GM18508 (cell line): Measurements from ENCODE around the gene AGK.
A peak's percentile ranks its signal among the peaks of the same experiment; 100 is the strongest.

Experiments used
- ATAC-seq: cut with Tn5 transposase; IDR thresholded peaks from one replicate; pipeline ENCODE4 v1.9.1; 2021; ENCODE audit warnings: moderate number of reproducible peaks; ENCODE audit not compliant: insufficient read depth, unreplicated experiment

Gene AGK, protein sequence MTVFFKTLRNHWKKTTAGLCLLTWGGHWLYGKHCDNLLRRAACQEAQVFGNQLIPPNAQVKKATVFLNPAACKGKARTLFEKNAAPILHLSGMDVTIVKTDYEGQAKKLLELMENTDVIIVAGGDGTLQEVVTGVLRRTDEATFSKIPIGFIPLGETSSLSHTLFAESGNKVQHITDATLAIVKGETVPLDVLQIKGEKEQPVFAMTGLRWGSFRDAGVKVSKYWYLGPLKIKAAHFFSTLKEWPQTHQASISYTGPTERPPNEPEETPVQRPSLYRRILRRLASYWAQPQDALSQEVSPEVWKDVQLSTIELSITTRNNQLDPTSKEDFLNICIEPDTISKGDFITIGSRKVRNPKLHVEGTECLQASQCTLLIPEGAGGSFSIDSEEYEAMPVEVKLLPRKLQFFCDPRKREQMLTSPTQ

DNA sequence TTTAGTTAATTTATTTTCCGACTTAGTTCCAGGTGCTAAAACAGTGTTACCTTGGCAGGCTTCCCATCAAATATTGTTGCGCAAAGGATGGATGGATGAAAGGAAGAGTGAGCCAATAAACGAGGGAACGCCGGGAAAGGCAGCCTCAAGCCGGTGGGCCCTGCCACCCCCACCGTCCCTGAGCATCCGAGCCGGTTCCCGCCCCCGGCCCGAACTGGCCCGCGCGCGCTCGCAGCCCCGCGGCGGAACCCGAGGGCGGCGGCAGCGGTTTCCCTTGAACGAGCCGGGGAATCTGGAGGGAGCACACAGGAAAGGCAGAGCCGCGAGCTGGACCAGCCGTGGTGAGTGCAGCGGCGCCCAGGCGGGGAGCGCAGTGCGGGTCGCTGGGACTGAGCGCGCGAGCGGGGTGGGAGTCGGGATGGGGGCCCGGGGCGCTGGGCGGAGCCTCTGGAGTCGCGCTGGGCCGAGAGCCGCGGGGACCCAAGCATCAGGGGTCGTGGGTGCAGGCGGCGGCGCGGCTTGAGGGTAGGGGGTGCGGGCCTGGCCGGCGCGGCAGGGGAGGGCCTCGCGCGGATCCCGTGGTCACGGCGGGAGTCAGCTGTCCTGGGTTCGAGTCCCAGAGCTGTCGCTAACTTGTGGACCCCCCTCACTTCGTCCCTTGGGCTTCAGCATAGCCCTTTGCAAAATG, at the start of gene AGK:
AGK (plus strand) TSS at position 317 of the 688 bp plus-strand sequence. CDS start 4,057 bp downstream, outside the sequence.
- ATAC-seq: peak; percentile 59

DNA sequence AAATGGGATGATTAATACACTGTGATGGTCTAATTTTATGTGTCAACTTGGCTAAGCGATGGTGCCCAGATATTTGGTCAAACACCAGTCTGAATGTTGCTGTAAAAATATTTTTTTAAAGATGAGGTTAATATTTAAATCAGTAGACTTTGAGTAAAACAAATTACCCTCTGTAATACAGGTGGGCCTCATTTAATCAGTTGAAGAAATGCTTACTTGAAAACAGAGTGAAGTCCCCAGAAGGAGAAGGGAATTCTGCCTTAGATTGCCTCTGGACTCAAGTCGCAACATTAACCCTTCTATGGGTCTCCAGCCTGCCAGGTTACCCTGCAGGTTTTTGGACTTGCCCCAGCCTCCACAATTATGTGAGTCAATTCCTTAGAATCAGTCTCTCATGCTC, 49.8 kb upstream of the AGK start:
- ATAC-seq: no peak

DNA sequence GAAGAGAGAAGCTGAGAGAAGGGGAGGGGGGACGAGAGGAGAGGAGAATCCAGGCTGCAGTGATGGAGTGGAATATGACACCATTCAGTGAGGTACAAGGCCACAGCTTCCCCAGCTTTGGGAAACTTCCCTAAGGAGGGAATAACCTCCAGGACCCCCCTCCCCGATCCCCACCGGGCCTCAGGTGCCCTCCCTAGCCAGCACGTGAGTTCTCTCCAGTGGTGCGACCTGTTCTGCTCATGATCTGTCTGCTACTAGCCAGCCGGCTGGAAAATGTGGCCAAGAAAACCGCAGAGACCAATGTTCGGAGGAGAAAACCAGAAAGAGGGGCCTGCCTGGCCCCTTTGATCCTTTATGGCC, 39.9 kb upstream of the AGK start:
- no peak for ATAC-seq

DNA sequence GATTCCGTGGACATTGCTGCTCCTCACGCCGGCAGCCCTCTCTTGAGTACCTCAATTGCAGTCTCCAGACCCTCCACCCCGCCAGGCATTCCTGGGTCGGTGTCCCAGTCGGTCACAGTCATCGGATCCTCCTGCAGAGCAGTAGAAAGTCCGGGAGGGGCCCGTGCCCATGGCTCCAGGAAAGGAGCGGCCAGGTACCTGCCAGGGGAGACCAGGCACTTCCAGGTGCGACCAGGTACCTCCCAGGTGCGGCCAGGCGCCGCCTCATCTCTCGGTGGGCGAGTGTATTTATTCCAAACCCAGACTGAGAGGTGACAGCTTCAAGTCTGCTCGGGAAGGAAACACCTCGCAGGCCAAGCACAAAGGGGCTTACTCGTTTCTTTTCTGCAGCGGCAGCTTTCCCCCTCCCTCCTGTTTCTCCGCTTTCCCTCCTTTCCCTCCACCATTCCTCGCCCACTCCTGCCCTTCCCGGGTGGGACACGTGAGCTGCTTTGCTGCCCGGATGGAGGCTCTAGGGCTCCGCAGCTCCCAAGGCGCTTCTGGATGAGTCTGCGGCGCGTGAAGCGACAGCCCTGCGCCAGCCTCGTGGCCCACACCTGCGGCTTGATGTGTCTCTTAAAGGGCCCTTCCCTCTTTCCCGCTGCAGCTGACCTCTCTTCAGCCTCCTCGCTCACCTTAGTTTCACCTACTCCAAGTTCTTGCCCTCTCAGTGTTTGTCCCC, 39.4 kb upstream of the AGK start:
- ATAC-seq: no peak

DNA sequence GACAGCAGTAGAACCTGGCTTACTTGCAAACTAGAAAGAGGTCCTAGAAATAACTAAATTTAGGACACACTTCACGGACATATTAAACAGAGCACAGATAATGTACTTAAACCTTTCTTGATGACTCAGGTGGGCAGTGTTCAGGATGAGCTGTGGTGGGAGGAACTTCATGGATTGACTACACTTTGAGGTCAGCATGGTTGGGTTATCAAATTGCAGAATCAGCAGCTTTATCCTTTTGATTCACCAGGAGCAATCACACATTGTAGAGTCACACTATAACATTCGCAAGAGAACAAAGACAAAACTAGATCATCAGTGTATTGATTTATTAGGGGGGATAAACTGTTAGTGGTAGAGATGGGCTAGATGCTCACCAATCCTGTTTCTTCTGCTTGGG, 38.6 kb upstream of the AGK start:
- no peak for ATAC-seq

DNA sequence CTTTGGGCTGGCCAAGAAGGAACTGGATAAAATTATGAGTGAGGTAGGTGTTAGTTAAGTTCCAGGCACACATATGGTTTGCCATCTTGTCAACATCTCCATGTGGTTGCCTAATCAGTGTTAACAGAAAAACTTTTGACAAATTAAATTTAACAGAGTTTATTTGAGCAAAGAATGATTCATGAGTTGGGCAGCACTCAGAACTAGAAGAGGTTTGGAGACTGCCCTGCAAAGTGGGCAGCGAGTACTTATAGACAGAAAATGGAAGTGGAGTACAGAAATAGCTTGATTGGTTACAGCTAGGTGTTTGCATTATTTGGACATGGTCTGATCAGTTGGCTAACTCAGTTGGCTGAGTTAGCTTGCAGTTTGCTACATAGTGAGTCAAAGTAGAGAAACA, 37.5 kb upstream of the AGK start:
- no peak for ATAC-seq

DNA sequence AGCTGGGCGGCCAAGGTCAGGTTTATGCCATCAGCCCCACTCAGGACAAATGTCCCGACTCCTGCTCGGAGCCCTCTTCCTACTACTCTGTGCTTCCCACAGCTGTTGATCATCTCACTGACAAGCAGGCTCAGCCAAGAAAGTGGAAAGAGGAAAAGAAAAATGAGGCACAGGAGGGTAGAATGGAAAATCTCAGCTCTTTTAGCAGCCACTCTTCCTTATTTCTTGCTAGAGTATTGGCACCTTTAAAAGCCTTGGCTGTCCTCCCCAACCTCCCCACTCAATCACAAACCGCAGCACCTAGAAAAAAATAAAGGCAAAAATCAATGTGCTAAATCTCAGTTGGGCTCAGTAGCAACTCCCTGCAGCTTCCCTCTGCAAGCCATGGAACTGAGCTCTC, 35.3 kb upstream of the AGK start:
- ATAC-seq: no peak

DNA sequence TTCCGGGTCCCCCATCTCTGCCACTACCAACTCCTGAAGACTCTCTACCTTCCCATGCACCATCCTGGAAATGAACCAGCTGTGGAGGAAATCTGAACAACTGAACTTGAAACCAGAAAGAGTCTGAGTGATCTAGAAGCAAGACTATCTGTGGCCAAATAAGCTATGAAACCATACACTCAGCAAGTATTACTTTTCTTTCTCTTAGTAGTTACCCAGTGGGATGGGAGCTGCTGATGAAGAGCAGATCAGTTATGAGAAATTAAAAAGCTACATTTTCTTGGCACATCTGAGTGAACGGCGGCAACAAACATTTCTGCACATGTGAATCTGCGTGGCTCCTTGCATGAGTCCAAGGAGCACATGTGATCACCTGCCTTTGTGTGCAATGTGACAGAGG, 31.6 kb upstream of the AGK start:
- ATAC-seq: no peak

DNA sequence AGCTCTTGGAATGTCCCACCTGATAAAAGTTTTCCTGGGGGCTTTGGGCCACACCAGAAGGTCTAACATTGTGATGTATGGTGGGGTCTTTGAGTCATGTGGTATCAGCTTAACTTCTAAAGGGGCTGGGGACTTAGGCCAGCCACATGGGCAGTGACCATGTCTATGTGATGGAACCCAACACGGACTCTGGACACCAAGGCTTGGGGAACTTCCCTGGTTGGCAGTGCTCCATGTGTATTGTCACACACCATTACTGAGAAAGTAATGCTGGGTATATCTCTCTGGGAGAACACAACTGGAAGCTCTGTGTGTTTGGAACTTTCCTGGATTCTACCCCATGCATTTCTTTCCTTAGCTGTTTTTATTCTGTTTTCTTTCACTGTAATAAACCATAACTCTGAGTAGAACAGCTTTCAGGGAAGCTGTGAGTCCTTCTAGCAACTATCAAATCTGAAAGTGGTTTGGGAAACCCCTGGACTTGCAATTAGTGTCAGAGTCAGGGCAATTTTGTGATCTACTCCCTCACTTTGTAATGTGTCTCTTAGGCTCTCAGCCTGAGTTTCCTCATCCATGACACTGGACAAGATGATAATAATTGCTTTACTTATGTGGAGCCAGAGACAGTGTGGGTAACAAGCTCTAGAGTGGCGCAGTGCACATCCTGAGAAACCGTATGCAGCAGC, 28.4 kb upstream of the AGK start:
- no peak for ATAC-seq

DNA sequence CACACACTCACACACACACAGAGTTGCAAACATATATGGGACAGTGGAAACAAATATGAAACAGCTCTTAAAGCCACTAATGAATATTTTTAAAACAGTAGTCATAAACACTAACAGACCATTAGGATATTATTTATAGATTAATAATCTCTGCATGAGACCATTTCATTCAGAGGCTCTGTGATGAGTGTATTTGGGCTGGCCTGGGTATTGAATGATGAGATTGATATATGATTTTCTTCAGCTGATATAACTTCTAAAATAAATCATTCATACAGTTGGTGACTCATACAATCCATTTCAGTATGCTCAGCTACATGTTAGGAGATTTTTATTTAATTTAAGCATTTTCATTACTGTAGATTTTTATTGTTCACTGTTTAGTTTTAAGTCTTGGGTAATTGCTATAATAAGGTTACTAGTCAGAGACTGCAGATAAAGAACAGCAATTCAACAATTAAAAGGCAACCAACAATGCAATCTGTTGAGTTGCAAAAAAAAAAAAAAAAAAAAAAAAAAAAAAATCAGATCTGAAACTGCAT, 25.2 kb upstream of the AGK start:
- no peak for ATAC-seq

DNA sequence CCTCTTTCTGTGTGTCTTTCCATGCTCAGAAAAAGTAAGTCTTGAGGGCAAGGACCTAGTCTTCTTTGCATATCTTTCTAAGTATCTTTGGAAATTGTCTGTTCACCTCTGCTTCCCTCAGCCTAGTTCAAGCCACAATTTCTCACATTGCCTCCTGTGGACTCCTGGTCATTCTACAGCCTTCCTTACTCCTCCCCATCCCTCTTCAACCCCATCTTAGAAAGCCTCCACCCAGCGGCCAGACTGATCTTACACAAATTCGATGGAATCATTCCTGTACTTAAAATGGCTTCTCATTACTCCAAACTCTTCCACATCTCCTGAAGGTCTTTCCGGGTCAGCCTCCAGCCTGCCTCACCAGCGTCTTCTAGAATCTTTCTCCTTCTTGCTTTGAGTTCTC, 24.1 kb upstream of the AGK start:
- ATAC-seq: no peak

DNA sequence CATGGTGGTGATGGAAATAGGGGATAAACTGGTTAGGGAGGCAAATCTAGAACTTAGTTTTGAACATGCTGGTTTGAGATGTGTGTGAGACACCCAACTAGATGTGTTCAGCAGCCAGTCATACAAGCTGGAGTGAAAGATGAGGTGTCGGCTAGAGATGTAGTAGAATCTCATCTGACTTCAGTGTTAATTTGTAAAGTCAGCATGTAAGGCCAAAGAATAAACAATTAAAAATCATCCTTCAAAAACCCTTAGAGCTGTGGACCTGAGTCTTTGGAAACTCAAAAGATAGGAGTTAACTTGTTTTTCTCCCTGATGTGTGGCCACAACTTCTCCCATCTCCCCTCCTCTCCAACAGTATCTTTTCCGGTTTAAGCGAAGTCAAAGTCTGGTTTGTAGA, 22.8 kb upstream of the AGK start:
- ATAC-seq: no peak

DNA sequence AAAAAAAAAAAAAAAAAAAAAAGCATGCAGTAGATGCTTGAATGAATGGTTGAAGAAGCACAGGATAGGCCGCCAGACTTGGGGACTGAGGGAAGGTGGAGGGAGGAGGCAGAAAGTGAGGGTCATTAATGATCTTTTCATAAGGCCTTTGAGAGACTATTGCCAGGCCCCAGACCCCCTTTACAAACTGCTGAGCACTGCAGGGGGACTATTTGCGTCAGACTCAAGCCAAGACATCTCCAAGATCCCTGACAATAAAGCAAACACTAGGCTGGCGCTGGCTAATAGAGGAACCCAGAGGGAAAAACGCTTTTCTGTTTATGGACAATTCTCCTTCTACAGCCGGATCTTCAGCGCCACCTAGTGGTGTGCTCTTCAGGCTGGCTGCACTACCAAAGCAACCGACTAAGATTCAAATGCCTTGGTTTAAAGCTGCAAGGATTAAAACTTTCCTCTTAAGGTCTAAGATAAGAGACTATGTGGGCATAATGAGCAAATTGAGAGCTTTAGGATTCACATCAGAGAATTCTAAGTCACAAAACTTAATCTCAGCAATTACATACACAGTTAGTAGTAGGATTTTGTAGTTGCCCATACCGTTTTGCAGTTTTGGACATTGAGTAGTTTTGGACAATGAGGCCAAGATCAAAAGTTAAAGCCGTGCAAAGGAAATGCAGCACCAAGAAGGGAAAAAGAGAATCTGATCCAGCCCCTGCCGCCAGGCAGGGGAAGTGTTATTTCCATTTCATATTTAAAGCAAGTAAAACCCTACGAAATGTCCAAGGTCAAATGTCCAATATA, 17.9 kb upstream of the AGK start:
- no peak for ATAC-seq

DNA sequence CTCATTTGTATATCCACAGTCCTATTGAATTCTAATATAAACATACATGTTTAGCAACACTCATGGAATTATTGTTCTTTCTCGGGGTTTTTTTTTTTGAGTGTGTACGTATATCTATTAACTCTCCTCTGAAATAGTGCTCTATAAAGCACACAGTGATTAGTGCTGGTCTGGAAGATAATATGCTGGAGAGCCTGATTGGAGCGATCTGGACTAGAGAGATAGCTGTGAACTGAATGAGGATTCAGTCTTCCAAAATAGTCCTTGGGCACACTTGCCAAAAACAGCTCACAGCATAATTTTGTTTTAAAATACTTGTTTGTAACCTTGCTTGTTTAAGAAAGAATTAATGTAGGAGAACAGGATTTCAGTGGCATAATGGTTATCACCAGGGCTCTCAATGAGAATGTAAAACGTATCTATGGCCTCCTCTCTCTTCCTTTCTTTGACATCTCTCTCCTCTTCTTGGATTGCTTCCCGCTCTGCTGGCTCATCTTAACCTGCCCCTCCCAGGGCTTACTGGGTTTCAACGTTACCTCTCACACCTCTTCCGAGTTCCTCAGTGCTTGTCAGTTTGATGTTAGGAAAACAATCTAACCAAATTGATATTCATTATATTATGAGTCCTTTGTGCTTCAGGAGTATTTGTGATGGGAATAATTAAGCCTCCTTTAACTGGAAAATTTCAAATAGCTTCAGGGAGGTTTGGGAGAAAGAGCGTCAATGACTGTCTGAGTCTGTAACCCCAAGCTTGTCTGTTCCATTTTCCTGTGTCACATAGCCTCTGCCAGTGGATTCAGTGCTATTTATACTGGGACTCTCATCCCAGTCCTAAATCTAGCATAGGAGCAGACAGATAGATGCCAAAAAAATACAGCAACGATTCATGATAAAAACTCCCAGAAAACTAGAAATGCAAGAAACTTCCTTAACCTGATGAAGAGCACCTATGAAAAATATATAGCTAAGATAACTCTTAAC, 16.2 kb upstream of the AGK start:
- no peak for ATAC-seq

DNA sequence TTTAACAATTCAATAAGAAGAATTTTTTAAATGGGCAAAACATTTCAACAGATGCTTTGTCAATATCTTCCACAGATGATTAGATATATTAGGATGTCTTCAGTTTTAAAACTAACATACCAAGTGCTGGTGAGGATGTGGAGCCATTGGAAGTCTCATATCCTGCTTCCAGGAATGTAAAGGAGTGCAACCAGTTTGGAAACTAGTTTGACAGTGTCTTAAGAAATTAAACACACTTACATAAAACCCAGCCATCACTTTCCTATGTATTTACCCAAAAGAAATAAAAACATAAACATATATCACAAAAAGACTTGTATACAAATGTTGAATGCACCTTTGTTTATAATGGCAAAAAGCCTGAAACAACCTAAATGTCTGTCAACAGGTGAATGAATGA, 13.3 kb upstream of the AGK start:
- ATAC-seq: no peak

DNA sequence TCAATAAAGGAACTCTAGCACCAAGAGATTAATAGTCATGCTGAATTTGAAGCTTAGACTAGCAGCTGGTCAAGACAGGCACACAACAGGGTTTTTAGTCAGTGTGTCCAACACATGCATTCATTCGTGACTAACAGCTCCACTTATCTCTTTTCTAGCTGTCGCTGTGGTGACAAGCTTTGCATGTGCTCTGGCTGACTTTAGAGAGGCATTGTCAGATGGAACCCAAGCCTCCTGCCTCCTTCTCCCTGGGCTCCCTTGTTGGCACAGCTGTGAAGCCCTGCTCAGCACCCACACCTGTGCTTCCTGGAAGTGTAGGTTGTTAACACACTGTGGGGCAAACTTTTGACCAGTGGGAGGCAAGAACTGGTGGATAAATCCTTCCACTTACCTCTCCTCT, 9.8 kb upstream of the AGK start:
- ATAC-seq: no peak

DNA sequence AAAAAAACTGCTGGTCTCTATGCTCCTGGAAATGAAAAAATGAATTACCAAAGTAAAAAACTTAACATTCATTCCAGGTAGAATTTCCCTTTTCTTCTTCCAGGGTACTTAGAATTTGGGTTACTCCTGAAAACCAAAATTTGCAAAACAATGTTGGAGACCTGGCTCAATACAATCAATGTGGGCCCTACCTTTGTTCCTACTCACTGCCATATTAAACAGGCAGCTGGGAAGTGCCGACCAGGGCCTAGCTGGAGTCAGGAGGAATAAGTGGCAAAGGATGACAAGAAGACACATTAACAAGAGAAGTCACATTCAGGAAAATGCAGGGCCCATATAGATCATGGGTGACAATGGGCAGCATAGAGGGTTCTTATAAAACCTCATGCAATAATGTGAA, 6.4 kb upstream of the AGK start:
- no peak for ATAC-seq

DNA sequence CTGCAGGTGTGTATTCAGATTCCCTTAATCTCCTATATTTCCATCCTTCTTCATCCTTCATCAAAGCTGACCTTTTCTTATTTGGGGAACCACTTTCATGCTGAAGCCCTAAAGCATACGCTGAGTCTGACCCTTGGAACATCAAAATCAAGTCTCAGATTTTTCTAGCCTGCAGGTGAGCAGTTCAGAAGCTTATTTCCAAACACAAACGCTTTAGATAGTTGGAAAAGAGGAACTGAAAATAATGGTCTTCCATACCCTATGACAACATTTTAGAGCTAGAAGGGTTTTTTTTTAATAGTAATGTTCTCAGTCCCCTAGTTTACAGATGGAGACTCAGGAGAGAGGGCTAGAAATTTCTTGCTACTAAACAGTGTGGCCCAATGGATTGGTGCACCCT, 1.6 kb upstream of the AGK start:
- no peak for ATAC-seq
